Stimulated activated CD8-positive, alpha-beta memory T cell treated with anti-CD3 and anti-CD28 coated beads, Interleukin-4, amount 100 ng/mL, for 4 hours (primary cell): ENCODE results near the gene PSAP.

Experiments
- DNase-seq, 2 donors: peaks; one replicate each; pipeline ENCODE4 v3.0.0-alpha.2; 2020; ENCODE audit warnings: low read depth in 2 of 2, low spot score in 1 of 2

PSAP gene

GRCh38 chr10:71829896-71830295 is 21.2 kb downstream of the PSAP start:
- DNase-seq: no peak

- no peak for DNase-seq
These were observed 21.9 kb downstream of the PSAP start for GRCh38 chr10:71829171-71829570.

GRCh38 chr10:71828702-71829101 is 22.3 kb downstream of the PSAP start:
- DNase-seq: no peak

- DNase-seq: no peak
These were observed 23.2 kb downstream of the PSAP start for GRCh38 chr10:71827852-71828251.

- no peak for DNase-seq
These were observed 25.8 kb downstream of the PSAP start for GRCh38 chr10:71825217-71825616.

- no peak for DNase-seq
These were observed 26.7 kb downstream of the PSAP start for GRCh38 chr10:71824333-71824732.

- no peak for DNase-seq
These were observed 27.7 kb downstream of the PSAP start for GRCh38 chr10:71823356-71823755.

GRCh38 chr10:71821909-71822763 is 28.9 kb downstream of the PSAP start:
- DNase-seq: no peak

GRCh38 chr10:71820966-71821365 is 30.1 kb downstream of the PSAP start:
- no peak for DNase-seq

- no peak for DNase-seq
These were observed 31.1 kb downstream of the PSAP start for GRCh38 chr10:71819985-71820384.

GRCh38 chr10:71819441-71819861 is 31.6 kb downstream of the PSAP start:
- DNase-seq: no peak

- DNase-seq: no peak
These were observed 32.3 kb downstream of the PSAP start for GRCh38 chr10:71818674-71819260.

GRCh38 chr10:71817831-71818655 is 33.0 kb downstream of the PSAP start:
- no peak for DNase-seq

- DNase-seq: no peak
These were observed 34.0 kb downstream of the PSAP start for GRCh38 chr10:71816936-71817618.

- no peak for DNase-seq
These were observed 34.6 kb downstream of the PSAP start for GRCh38 chr10:71816421-71816851.

- no peak for DNase-seq
These were observed 35.4 kb downstream of the PSAP start for GRCh38 chr10:71815515-71816130.

- DNase-seq: no peak
These were observed 36.1 kb downstream of the PSAP start for GRCh38 chr10:71814922-71815411.

- no peak for DNase-seq
These were observed 38.0 kb downstream of the PSAP start for GRCh38 chr10:71812913-71813590.

- peak; percentile 62 to 66 for DNase-seq
These were observed 38.8 kb downstream of the PSAP start for GRCh38 chr10:71812016-71812912.
